ENCODE results near the gene UBASH3B. TPM values are rescaled to one million over a fixed set of nuclear protein-coding genes. Genes with fewer than 3 reads are reported as not detected.
"Not testable (repeated sequence)": the region's sequence is repeated elsewhere in the genome, so short reads cannot be mapped to it uniquely, and the experiment has no call there.

UBASH3B gene
- total RNA-seq, 2 donors from 2014 or later: 4.7 to 4.9 TPM

- ATAC-seq (no peak), DNase-seq (no peak)
Observed at GRCh38 chr11:122815900-122816299, 160.4 kb downstream of the UBASH3B start.

GRCh38 chr11:122816761-122817520 is 161.4 kb downstream of the UBASH3B start:
- intact Hi-C loops (cut with DNase I): no loop called here
- ATAC-seq: peak in 1 of 2 donors; percentile 15
- DNase-seq: no peak

More at GRCh38 chr11:122815900-122816299, 160.4 kb downstream of the UBASH3B start:
- intact Hi-C loops (cut with DNase I): no loop called here

- ATAC-seq: no peak
- intact Hi-C loops (cut with DNase I): no loop called here
- no peak for DNase-seq
Observed at GRCh38 chr11:122820158-122820557, 164.6 kb downstream of the UBASH3B start.

GRCh38 chr11:122821169-122821568 is 165.6 kb downstream of the UBASH3B start:
- intact Hi-C loops (cut with DNase I): no loop called here
- DNase-seq: no peak
- ATAC-seq: no peak

GRCh38 chr11:122822241-122822640 is 166.7 kb downstream of the UBASH3B start:
- ATAC-seq (no peak), DNase-seq (no peak)
- intact Hi-C loops (cut with DNase I): no loop called here

- ATAC-seq (no peak), DNase-seq (no peak)
- intact Hi-C loops (cut with DNase I): no loop called here
Observed at GRCh38 chr11:122823564-122823963, 168.0 kb downstream of the UBASH3B start.

- ATAC-seq; intact Hi-C loops (cut with DNase I); DNase-seq: not testable (repeated sequence)
Observed at GRCh38 chr11:122829371-122829770, 173.8 kb downstream of the UBASH3B start.

GRCh38 chr11:122832297-122832696 is 176.8 kb downstream of the UBASH3B start:
- intact Hi-C loops (cut with DNase I); ATAC-seq; DNase-seq: not testable (repeated sequence)

GRCh38 chr11:122832721-122833470 is 177.4 kb downstream of the UBASH3B start:
- intact Hi-C loops (cut with DNase I): no loop called here
- ATAC-seq (no peak), DNase-seq (no peak)

- no peak for ATAC-seq
- intact Hi-C loops (cut with DNase I): no loop called here
- DNase-seq: no peak
Observed at GRCh38 chr11:122833846-122834464, 178.4 kb downstream of the UBASH3B start.

GRCh38 chr11:122836916-122837315 is 181.4 kb downstream of the UBASH3B start:
- no peak for ATAC-seq
- intact Hi-C loops (cut with DNase I): no loop called here
- no peak for DNase-seq

GRCh38 chr11:122837528-122838346 is 182.2 kb downstream of the UBASH3B start:
- intact Hi-C loops (cut with DNase I): no loop called here
- ATAC-seq (no peak), DNase-seq (no peak)

GRCh38 chr11:122843281-122844141 is 188.0 kb downstream of the UBASH3B start:
- peak in 1 of 2 donors; percentile 23 for ATAC-seq
- intact Hi-C loops (cut with DNase I): no loop called here
- no peak for DNase-seq

- ATAC-seq (no peak), DNase-seq (no peak)
- intact Hi-C loops (cut with DNase I): no loop called here
Observed at GRCh38 chr11:122847466-122847865, 191.9 kb downstream of the UBASH3B start.

- no peak for ATAC-seq
Observed at GRCh38 chr11:122848186-122848585, 192.7 kb downstream of the UBASH3B start.

GRCh38 chr11:122850076-122850631 is 194.6 kb downstream of the UBASH3B start:
- DNase-seq (no peak), ATAC-seq (no peak)
- intact Hi-C loops (cut with DNase I): loop anchor here (5.0 kb wide), 2 partner anchors 53 to 268 kb away; no protein-coding TSS in a partner anchor

More at GRCh38 chr11:122848186-122848585, 192.7 kb downstream of the UBASH3B start:
- intact Hi-C loops (cut with DNase I): no loop called here
- DNase-seq: no peak

- DNase-seq: no peak
- ATAC-seq: no peak
- intact Hi-C loops (cut with DNase I): loop anchor here (5.0 kb wide), 2 partner anchors 54 to 269 kb away; no protein-coding TSS in a partner anchor
Observed at GRCh38 chr11:122851366-122851966, 195.9 kb downstream of the UBASH3B start.
